Parathyroid adenoma (tissue), 2 donors: ENCODE measurements around the gene TNFRSF8.

Experiments
- H2AFZ ChIP-seq: fragments of 300-600 bp; sonication (generic); one replicate; pipeline ENCODE4 v1.7.0; 2017; ENCODE audit warnings: antibody characterized with exemption, mild to moderate bottlenecking
- H3K27ac ChIP-seq: fragments of 300-600 bp; sonication (generic); one replicate; pipeline ENCODE4 v1.7.0; 2017
- H3K27me3 ChIP-seq: fragments of 300-600 bp; sonication (generic); one replicate; pipeline ENCODE4 v1.7.0; 2017; ENCODE audit warnings: low read length; ENCODE audit not compliant: control insufficient read depth, insufficient read depth
- H3K36me3 ChIP-seq: fragments of 300-600 bp; sonication (generic); one replicate; pipeline ENCODE4 v1.7.0; 2017; ENCODE audit warnings: low read length; ENCODE audit not compliant: control insufficient read depth, insufficient read depth
- H3K4me1 ChIP-seq: fragments of 300-600 bp; sonication (generic); one replicate; pipeline ENCODE4 v1.7.0; 2017; ENCODE audit warnings: control low read depth
- H3K4me2 ChIP-seq: fragments of 300-600 bp; sonication (generic); one replicate; pipeline ENCODE4 v1.7.0; 2017; ENCODE audit warnings: low read length
- H3K4me3 ChIP-seq: fragments of 300-600 bp; sonication (generic); one replicate; pipeline ENCODE4 v1.7.0; 2017; ENCODE audit warnings: low read depth, low read length
- H3K79me2 ChIP-seq: fragments of 300-600 bp; sonication (generic); one replicate; pipeline ENCODE4 v1.7.0; 2017; ENCODE audit warnings: control low read depth
- H3K9ac ChIP-seq: fragments of 300-600 bp; sonication (generic); one replicate; pipeline ENCODE4 v1.7.0; 2017; ENCODE audit warnings: mild to moderate bottlenecking
- H3K9me3 ChIP-seq: fragments of 300-600 bp; sonication (generic); one replicate; pipeline ENCODE4 v1.7.0; 2017; ENCODE audit warnings: low read length; ENCODE audit not compliant: control insufficient read depth
- CTCF ChIP-seq: fragments of 300-600 bp; sonication (generic); IDR thresholded peaks from one replicate; pipeline ENCODE4 v1.7.0; 2017; ENCODE audit warnings: antibody characterized with exemption, mild to moderate bottlenecking
- donor health status: primary hyperparathyroidism.

The TNFRSF8 gene

GRCh38 chr1:12073796-12074195, 10.7 kb downstream of the TNFRSF8 start:
- TF ChIP-seq CTCF, result no peak
- H3K4me3 ChIP-seq, result no peak overlapping the region
- no peak overlapping the region for H3K27ac ChIP-seq
- no peaks in the 10 kb centered on the region for H3K9me3 ChIP-seq
- no peak overlapping the region for H3K4me2 ChIP-seq
- no peak overlapping the region for H3K9ac ChIP-seq
- H2AFZ ChIP-seq, result no peak overlapping the region
- H3K27me3 ChIP-seq, result no peaks in the 10 kb centered on the region
- no peaks in the 10 kb centered on the region for H3K79me2 ChIP-seq
- H3K36me3 ChIP-seq, result no peaks in the 10 kb centered on the region
- H3K4me1 ChIP-seq, result no peaks in the 10 kb centered on the region

DNA sequence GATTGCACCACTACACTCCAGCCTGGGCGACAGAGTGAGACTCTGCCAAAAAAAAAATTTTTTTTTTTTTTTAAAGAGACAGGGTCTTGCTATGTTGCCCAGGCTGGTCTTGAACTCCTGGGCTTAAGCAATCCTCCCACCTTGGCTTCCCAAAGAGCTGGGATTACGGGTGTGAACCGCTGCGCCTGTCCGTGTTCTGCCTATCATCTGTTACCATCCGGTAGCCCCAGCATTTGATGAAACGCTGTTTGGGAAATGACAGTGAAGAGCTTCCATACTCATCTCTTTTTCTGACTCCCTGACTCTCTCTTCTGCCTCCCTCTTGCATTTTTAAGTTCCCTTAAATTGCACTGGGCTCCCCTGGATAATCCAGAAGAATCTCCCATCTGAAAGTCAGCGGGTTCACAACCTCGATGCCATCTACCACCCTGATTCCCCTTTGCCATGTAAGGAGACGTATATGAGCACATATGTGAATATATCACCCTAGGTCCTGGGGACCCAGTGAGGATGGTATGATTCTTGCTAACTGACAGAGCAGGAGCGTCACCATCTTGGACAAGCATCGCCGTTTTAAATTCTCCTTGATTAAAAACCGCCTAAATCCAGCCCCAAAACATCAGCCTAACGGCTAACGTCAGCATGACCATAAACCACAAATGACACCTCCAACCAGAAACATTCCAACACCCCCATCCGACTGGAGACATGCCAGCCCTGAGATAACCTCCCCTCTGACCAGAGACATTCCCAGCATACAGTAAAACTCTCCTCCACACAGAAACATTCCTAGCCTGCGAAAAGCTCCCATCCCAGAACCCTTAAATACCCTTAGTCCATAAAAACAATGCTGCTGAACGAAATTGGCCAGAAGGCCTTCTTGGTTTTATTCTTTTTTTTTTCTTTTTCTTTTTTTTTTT, 12.4 kb downstream of the TNFRSF8 start:
- Histone ChIP-seq H3K9ac (no peak overlapping the region), H3K27me3 (no peaks in the 10 kb centered on the region), H3K4me3 (no peak overlapping the region), H3K79me2 (no peaks in the 10 kb centered on the region), H3K4me2 (no peak overlapping the region), H3K27ac (no peak overlapping the region), H3K4me1 (no peaks in the 10 kb centered on the region), H3K9me3 (no peaks in the 10 kb centered on the region), H2AFZ (no peak overlapping the region), H3K36me3 (no peaks in the 10 kb centered on the region)
- no peak for TF ChIP-seq CTCF

DNA sequence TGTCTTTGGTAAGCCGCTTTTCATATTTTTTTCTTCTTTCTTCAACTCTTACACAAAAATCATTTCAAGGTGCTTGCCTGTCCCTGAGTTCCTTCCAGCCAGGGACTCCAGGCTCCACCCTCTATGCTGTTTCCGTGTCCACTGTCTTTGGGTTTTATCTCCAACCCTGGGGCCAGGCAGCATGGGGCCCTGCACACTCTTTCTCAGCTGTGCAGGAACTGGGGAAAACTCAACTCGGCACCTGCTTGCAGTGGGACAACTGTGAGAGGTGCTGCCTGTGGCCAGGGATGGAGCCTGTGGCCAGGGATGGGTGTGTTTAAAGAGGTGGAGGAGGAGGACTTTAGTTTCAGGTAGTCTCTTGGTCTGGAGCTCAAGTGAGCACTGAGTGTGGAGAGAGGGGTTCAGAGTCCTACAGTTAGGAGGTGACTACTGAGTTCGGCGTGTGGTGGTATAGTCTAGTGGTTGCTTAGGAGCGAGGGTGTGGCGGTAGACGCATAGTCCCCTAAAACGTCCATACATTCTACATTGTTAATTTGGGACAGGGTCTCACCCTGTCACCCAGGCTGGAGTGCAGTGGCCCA, 13.4 kb downstream of the TNFRSF8 start:
- no peak overlapping the region for H3K9ac ChIP-seq
- TF ChIP-seq CTCF, result no peak
- H3K9me3 ChIP-seq, result no peaks in the 10 kb centered on the region
- H3K27me3 ChIP-seq, result no peaks in the 10 kb centered on the region
- no peaks in the 10 kb centered on the region for H3K79me2 ChIP-seq
- H3K36me3 ChIP-seq, result no peaks in the 10 kb centered on the region
- no peak overlapping the region for H3K4me2 ChIP-seq
- no peak overlapping the region for H3K27ac ChIP-seq
- no peak overlapping the region for H2AFZ ChIP-seq
- H3K4me3 ChIP-seq, result no peak overlapping the region
- H3K4me1 ChIP-seq, result no peaks in the 10 kb centered on the region

DNA sequence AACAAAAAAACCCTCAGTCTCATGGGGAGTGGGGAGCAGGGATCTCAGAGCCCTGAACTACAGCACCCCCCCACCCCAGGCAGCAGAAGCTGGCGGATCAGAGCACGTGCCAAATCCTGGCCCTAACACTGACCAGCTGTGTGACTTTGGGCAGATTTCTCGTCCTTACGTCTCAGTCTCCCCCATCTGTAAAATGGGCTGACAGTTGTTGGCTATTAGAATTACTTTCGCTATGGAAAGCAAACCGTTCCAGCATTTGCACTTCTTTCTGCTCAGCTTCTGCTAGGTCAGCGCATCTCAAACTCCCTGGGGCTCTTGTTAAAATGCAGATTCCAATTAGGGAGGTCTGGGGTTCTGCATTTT, 15.5 kb downstream of the TNFRSF8 start:
- Histone ChIP-seq H3K9me3 (no peaks in the 10 kb centered on the region), H3K9ac (no peak overlapping the region), H2AFZ (no peak overlapping the region), H3K27me3 (no peaks in the 10 kb centered on the region), H3K4me2 (no peak overlapping the region), H3K36me3 (no peaks in the 10 kb centered on the region), H3K4me3 (no peak overlapping the region), H3K79me2 (no peaks in the 10 kb centered on the region), H3K4me1 (no peaks in the 10 kb centered on the region), H3K27ac (no peak overlapping the region)
- TF ChIP-seq CTCF, result no peak
